HEK293 (cell line): Measurements from ENCODE around the gene PSRC1.

ENCODE experiments used
- CTCF ChIA-PET: fragments of 350-600 bp; formaldehyde crosslinking; extraction: SDS; loops from one replicate; lab custom pipeline; 2021; ENCODE audit warnings: antibody characterized with exemption; lab: Yijun Ruan, JAX
- POLR2A ChIA-PET: fragments of 300-600 bp; formaldehyde crosslinking; extraction: SDS; loops from one replicate; lab custom pipeline; 2020; ENCODE audit warnings: antibody characterized with exemption, inconsistent platforms; lab: Yijun Ruan, JAX
- H3K27ac ChIP-seq: fragments of 200-500 bp; sonication (Bioruptor generic); 2 replicates; pipeline ENCODE4 v1.5.1; 2014; ENCODE audit warnings: low read depth, low read length, control low read depth, inconsistent platforms; ENCODE audit errors: extremely low read depth
- H3K36me3 ChIP-seq, 2 experiments: fragments of 200-500 bp in 1 of 2; sonication (Bioruptor generic) in 1 of 2; 1 replicate in 1 of 2; 2 replicates in 1 of 2; pipeline ENCODE4 v1.5.1; 2014 to 2017; ENCODE audit warnings: inconsistent platforms in 2 of 2, low read length in 2 of 2; ENCODE audit not compliant: control insufficient read depth in 2 of 2, insufficient read depth in 1 of 2
- H3K4me1 ChIP-seq: fragments of 200-500 bp; sonication (Bioruptor generic); 2 replicates; pipeline ENCODE4 v1.5.1; 2014; ENCODE audit warnings: mild to moderate bottlenecking, low read length, inconsistent platforms; ENCODE audit not compliant: control insufficient read depth, insufficient read depth
- H3K4me3 ChIP-seq: 2 replicates; pipeline ENCODE4 v1.5.1; 2011; ENCODE audit warnings: low read depth, mild to moderate bottlenecking, control low read depth, low read length, moderate library complexity
- H3K9me3 ChIP-seq: fragments of 200-500 bp; sonication (Bioruptor generic); 2 replicates; pipeline ENCODE4 v1.5.1; 2014; ENCODE audit warnings: low read depth, low read length, inconsistent platforms; ENCODE audit not compliant: control insufficient read depth, insufficient read depth
- GFI1B ChIP-seq: fragments of 450-650 bp; formaldehyde crosslinking; IDR thresholded peaks from 2 replicates; pipeline ENCODE4 v1.5.1; 2016; ENCODE audit warnings: missing biosample characterization, missing genetic modification characterization
- GLIS1 ChIP-seq: fragments of 450-650 bp; formaldehyde crosslinking; IDR thresholded peaks from 2 replicates; pipeline ENCODE4 v1.5.1; 2016; ENCODE audit warnings: missing biosample characterization, missing genetic modification characterization
- HOXA7 ChIP-seq: sonication (generic); formaldehyde crosslinking; IDR thresholded peaks from 2 replicates; pipeline ENCODE4 v1.8.1; 2022; ENCODE audit warnings: missing genetic modification reagents, borderline replicate concordance
- MYNN ChIP-seq: fragments of 450-650 bp; formaldehyde crosslinking; IDR thresholded peaks from 2 replicates; pipeline ENCODE4 v1.5.1; 2016; ENCODE audit warnings: missing biosample characterization, missing genetic modification characterization, borderline replicate concordance
- REPIN1 ChIP-seq: fragments of 450-650 bp; formaldehyde crosslinking; IDR thresholded peaks from 2 replicates; pipeline ENCODE4 v1.5.1; 2017; ENCODE audit warnings: missing biosample characterization, missing genetic modification characterization, low read depth
- SCRT1 ChIP-seq: fragments of 450-650 bp; formaldehyde crosslinking; IDR thresholded peaks from 2 replicates; pipeline ENCODE4 v1.5.1; 2016; ENCODE audit warnings: missing biosample characterization, missing genetic modification characterization, borderline replicate concordance
- SCRT2 ChIP-seq: fragments of 450-650 bp; formaldehyde crosslinking; IDR thresholded peaks from 2 replicates; pipeline ENCODE4 v1.5.1; 2016; ENCODE audit warnings: missing biosample characterization, missing genetic modification characterization
- ZBTB7A ChIP-seq: fragments of 450-650 bp; formaldehyde crosslinking; IDR thresholded peaks from 2 replicates; pipeline ENCODE4 v1.5.1; 2016; ENCODE audit warnings: low read depth, missing biosample characterization, missing genetic modification characterization
- ZBTB8A ChIP-seq: fragments of 450-650 bp; formaldehyde crosslinking; IDR thresholded peaks from 2 replicates; pipeline ENCODE4 v1.5.1; 2016; ENCODE audit warnings: missing biosample characterization, missing genetic modification characterization
- ZNF214 ChIP-seq: fragments of 450-650 bp; formaldehyde crosslinking; IDR thresholded peaks from 2 replicates; pipeline ENCODE4 v1.5.1; 2017; ENCODE audit warnings: missing biosample characterization, mild to moderate bottlenecking, missing genetic modification characterization, borderline replicate concordance
- ZNF221 ChIP-seq: fragments of 450-650 bp; formaldehyde crosslinking; IDR thresholded peaks from 2 replicates; pipeline ENCODE4 v1.5.1; 2017; ENCODE audit warnings: missing biosample characterization, missing genetic modification characterization, borderline replicate concordance
- ZNF223 ChIP-seq: fragments of 450-650 bp; formaldehyde crosslinking; IDR thresholded peaks from 2 replicates; pipeline ENCODE4 v1.5.1; 2016; ENCODE audit warnings: missing biosample characterization, missing genetic modification characterization
- ZNF311 ChIP-seq: fragments of 450-650 bp; formaldehyde crosslinking; IDR thresholded peaks from 2 replicates; pipeline ENCODE4 v1.5.1; 2017; ENCODE audit warnings: missing biosample characterization, missing genetic modification characterization, borderline replicate concordance
- ZNF416 ChIP-seq: fragments of 450-650 bp; formaldehyde crosslinking; IDR thresholded peaks from 2 replicates; pipeline ENCODE4 v1.5.1; 2016; ENCODE audit warnings: missing biosample characterization, missing genetic modification characterization
- ZNF433 ChIP-seq: fragments of 450-650 bp; formaldehyde crosslinking; IDR thresholded peaks from 2 replicates; pipeline ENCODE4 v1.5.1; 2016; ENCODE audit warnings: missing biosample characterization, missing genetic modification characterization, low read depth
- ZNF501 ChIP-seq: fragments of 450-650 bp; formaldehyde crosslinking; IDR thresholded peaks from 2 replicates; pipeline ENCODE4 v1.5.1; 2016; ENCODE audit warnings: missing biosample characterization, missing genetic modification characterization
- ZNF518A ChIP-seq: fragments of 450-650 bp; formaldehyde crosslinking; conservative IDR thresholded peaks from 2 replicates; pipeline ENCODE4 v1.5.1; 2016; ENCODE audit warnings: low read depth, missing biosample characterization, missing genetic modification characterization
- ZNF548 ChIP-seq: fragments of 450-650 bp; formaldehyde crosslinking; IDR thresholded peaks from 2 replicates; pipeline ENCODE4 v1.5.1; 2016; ENCODE audit warnings: missing biosample characterization, missing genetic modification characterization
- ZNF837 ChIP-seq: fragments of 450-650 bp; formaldehyde crosslinking; IDR thresholded peaks from 2 replicates; pipeline ENCODE4 v1.5.1; 2016; ENCODE audit warnings: missing biosample characterization, missing genetic modification characterization
- ZSCAN18 ChIP-seq: fragments of 450-650 bp; formaldehyde crosslinking; IDR thresholded peaks from 2 replicates; pipeline ENCODE4 v1.5.1; 2016; ENCODE audit warnings: missing biosample characterization, missing genetic modification characterization
- ZSCAN23 ChIP-seq: fragments of 450-650 bp; formaldehyde crosslinking; IDR thresholded peaks from 2 replicates; pipeline ENCODE4 v1.5.1; 2016; ENCODE audit warnings: missing biosample characterization, missing genetic modification characterization
- TF ChIP-seq, protein P1 (sequence below): fragments of 450-650 bp; formaldehyde crosslinking; IDR thresholded peaks from 2 replicates; pipeline ENCODE4 v1.5.1; 2016; ENCODE audit warnings: missing biosample characterization, missing genetic modification characterization
- TF ChIP-seq, protein P2 (sequence below): fragments of 450-650 bp; formaldehyde crosslinking; IDR thresholded peaks from 2 replicates; pipeline ENCODE4 v1.5.1; 2016; ENCODE audit warnings: missing biosample characterization, missing genetic modification characterization

The PSRC1 gene

DNA sequence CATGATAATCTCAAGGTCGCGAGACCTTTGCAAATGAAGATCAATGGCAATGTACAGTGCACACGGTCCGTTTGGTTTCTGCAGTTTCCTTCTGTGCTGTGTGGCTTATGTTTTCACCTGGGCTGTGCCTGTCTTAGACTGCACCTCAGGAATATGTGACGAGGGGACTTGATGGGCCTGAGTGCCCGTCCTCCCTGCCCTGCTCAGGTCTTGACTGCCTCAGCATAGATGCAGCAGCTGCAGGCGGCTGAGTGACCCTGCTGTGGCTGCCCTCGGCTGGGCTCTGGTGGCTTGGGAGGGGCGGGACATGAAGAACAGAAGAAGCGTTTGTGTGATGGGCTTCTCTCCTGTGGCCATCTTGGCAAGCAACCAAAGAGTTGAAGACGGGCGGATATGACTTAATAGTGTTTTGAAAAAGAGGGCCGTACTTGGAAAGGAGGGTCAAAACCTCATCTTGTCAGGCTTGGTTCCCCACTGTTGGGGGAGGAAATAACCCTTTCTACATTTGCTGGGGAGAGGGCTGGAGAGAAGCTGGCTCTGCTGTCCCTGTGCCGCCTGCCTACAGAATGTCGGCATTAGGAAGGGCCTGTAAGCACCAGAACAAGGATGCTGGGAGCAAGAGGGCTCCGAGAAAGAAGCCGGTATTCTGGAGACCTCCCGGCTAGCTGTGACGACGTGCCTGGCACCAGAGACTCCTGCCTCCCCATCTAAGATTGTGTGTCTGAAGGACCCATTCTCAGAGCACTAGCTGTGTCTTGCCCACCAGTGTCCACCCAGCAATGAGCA is 16.8 kb upstream of the PSRC1 start:
- CTCF ChIA-PET: interaction anchor here (0.6 to 1.2 kb wide), 3 partner anchors 22 to 908 kb away, joined by 3 to 4 read pairs (median 3); no protein-coding TSS in a partner anchor
- TF ChIP-seq ZNF223: no peak
- no peak for TF ChIP-seq MYNN
- no peak for TF ChIP-seq ZNF416 (tag by site-specific recombination)
- no peak for TF ChIP-seq ZSCAN23 (tag by site-specific recombination)
- TF ChIP-seq ZBTB7A: no peak
- no peak for TF ChIP-seq ZNF837 (tag by site-specific recombination)
- no peak for TF ChIP-seq ZNF214
- TF ChIP-seq ZNF433 (tag by site-specific recombination): no peak
- no peak for TF ChIP-seq GLIS1 (tag by site-specific recombination)
- no peak for TF ChIP-seq ZNF548
- no peak for TF ChIP-seq SCRT2 (tag by site-specific recombination)
- TF ChIP-seq, protein P1, sequence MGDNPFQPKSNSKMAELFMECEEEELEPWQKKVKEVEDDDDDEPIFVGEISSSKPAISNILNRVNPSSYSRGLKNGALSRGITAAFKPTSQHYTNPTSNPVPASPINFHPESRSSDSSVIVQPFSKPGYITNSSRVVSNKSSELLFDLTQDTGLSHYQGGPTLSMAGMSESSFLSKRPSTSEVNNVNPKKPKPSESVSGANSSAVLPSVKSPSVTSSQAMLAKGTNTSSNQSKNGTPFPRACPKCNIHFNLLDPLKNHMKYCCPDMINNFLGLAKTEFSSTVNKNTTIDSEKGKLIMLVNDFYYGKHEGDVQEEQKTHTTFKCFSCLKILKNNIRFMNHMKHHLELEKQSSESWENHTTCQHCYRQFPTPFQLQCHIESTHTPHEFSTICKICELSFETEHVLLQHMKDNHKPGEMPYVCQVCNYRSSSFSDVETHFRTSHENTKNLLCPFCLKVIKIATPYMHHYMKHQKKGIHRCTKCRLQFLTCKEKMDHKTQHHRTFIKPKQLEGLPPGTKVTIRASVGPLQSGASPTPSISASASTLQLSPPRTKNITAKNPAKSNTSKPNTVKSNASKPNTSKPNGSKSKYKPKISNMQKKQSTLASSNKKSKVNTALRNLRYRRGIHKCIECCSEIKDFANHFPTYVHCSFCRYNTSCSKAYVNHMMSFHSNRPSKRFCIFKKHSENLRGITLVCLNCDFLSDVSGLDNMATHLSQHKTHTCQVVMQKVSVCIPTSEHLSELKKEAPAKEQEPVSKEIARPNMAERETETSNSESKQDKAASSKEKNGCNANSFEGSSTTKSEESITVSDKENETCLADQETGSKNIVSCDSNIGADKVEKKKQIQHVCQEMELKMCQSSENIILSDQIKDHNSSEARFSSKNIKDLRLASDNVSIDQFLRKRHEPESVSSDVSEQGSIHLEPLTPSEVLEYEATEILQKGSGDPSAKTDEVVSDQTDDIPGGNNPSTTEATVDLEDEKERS (tag by site-specific recombination): no peak
- no peak for TF ChIP-seq REPIN1
- TF ChIP-seq, protein P2, sequence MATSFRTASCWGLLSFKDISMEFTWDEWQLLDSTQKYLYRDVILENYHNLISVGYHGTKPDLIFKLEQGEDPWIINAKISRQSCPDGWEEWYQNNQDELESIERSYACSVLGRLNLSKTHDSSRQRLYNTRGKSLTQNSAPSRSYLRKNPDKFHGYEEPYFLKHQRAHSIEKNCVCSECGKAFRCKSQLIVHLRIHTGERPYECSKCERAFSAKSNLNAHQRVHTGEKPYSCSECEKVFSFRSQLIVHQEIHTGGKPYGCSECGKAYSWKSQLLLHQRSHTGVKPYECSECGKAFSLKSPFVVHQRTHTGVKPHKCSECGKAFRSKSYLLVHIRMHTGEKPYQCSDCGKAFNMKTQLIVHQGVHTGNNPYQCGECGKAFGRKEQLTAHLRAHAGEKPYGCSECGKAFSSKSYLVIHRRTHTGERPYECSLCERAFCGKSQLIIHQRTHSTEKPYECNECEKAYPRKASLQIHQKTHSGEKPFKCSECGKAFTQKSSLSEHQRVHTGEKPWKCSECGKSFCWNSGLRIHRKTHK (tag by site-specific recombination): no peak
- no peak for TF ChIP-seq ZSCAN18 (tag by site-specific recombination)
- no peak for TF ChIP-seq ZNF221 (tag by site-specific recombination)
- no peak for TF ChIP-seq ZNF501
- TF ChIP-seq, all 188 proteins: peak for 0
- Histone ChIP-seq H3K9me3 (no peaks in the 10 kb centered on the region), H3K36me3 (no peaks in the 10 kb centered on the region), H3K4me1 (no peaks in the 10 kb centered on the region), H3K4me3 (no peak overlapping the region), H3K27ac (no peak overlapping the region)
- POLR2A ChIA-PET: interaction anchor here (0.6 to 1.2 kb wide), 2 partner anchors 14 to 17 kb away, joined by 3 to 4 read pairs; partner anchors contain the start of gene PSRC1

DNA sequence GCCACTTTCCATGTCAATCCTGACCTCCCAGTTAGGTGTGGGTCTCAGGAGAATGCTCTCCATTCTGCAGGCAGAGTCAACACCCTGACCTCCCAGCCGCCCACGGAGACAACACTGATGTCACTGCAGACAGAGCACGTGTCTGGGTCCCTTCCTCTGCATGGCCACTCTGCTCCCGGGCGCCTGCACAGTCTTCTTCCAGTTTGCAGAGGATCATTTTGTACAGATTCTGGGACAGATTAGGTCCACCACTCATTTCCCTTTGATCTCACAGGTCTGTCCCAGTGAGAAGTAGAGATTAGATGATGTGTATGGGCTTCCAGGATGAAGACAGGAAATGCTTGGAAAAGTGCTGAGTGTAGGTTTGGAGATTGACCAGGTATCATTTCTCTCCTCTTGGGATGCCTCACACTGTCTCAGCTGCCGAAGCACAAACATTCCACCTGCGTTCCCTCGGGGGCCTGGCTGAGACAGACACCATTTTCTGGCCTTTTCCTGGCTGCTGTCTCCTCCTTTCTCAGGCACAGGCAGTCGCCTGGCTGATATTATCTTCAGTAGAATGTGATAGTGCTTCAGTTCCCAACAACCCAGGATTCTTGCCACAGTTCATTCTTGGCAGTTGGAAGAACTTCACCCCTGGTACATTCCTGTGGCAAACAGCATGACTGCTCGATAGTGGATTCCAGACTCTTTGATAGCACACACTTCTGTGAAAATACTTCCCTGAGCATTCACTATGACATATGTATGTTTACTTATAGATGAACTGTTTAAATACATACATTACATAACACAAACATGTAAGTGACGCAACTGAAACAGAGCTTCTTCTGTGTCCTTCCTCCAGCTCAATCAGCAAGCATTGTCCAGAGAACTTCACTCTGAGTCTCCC is 16.0 kb upstream of the PSRC1 start:
- CTCF ChIA-PET: interaction anchor here (1.2 kb wide), 1 partner anchor 21 kb away, joined by 4 read pairs; no protein-coding TSS in a partner anchor
- POLR2A ChIA-PET: interaction anchor here (0.6 to 1.2 kb wide), 2 partner anchors 15 to 16 kb away, joined by 3 to 4 read pairs; partner anchors contain the start of gene PSRC1
- no peaks in the 10 kb centered on the region for H3K9me3 ChIP-seq
- H3K27ac ChIP-seq: no peak overlapping the region
- H3K36me3 ChIP-seq: no peaks in the 10 kb centered on the region
- no peaks in the 10 kb centered on the region for H3K4me1 ChIP-seq
- no peak overlapping the region for H3K4me3 ChIP-seq
- no peak for TF ChIP-seq ZNF518A (tag by site-specific recombination)
- TF ChIP-seq ZNF311 (tag by site-specific recombination): no peak
- no peak for TF ChIP-seq HOXA7
- TF ChIP-seq ZBTB8A (tag by site-specific recombination): no peak
- no peak for TF ChIP-seq GFI1B (tag by site-specific recombination)
- no peak for TF ChIP-seq SCRT1 (tag by site-specific recombination)
